Lower leg skin (tissue), 3 donors: ENCODE results near the gene PRAME.

Source experiments
- CTCF ChIP-seq, 3 donors: fragments of 450-650 bp; IDR thresholded peaks; one replicate each; pipeline ENCODE4 v1.5.1; 2016; ENCODE audit warnings: antibody characterized with exemption in 3 of 3, mild to moderate bottlenecking in 3 of 3, moderate library complexity in 2 of 3
- POLR2A ChIP-seq, 2 donors: fragments of 450-650 bp; IDR thresholded peaks; one replicate each; pipeline ENCODE4 v1.6.1; 2016 to 2017; ENCODE audit warnings: antibody characterized with exemption in 2 of 2, mild to moderate bottlenecking in 1 of 2, moderate library complexity in 1 of 2

GRCh38 chr22:22507743-22508273 lies 51.3 kb downstream of the PRAME start:
- TF ChIP-seq CTCF (IDR thresholded peaks at IDR 0.05) (no peak), POLR2A (IDR thresholded peaks at IDR 0.05) (no peak)
